IPS-NIHi11 (cell line): ENCODE data around the gene STRN3.
"Not testable (repeated sequence)": the region's sequence is repeated elsewhere in the genome, so short reads cannot be mapped to it uniquely, and the experiment has no call there.

Experiments
- DNase-seq: peaks from one replicate; pipeline ENCODE4 v3.0.0; 2012; ENCODE audit warnings: mixed read lengths, low spot score

STRN3 gene, protein sequence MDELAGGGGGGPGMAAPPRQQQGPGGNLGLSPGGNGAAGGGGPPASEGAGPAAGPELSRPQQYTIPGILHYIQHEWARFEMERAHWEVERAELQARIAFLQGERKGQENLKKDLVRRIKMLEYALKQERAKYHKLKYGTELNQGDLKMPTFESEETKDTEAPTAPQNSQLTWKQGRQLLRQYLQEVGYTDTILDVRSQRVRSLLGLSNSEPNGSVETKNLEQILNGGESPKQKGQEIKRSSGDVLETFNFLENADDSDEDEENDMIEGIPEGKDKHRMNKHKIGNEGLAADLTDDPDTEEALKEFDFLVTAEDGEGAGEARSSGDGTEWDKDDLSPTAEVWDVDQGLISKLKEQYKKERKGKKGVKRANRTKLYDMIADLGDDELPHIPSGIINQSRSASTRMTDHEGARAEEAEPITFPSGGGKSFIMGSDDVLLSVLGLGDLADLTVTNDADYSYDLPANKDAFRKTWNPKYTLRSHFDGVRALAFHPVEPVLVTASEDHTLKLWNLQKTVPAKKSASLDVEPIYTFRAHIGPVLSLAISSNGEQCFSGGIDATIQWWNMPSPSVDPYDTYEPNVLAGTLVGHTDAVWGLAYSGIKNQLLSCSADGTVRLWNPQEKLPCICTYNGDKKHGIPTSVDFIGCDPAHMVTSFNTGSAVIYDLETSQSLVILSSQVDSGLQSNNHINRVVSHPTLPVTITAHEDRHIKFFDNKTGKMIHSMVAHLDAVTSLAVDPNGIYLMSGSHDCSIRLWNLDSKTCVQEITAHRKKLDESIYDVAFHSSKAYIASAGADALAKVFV

DNA sequence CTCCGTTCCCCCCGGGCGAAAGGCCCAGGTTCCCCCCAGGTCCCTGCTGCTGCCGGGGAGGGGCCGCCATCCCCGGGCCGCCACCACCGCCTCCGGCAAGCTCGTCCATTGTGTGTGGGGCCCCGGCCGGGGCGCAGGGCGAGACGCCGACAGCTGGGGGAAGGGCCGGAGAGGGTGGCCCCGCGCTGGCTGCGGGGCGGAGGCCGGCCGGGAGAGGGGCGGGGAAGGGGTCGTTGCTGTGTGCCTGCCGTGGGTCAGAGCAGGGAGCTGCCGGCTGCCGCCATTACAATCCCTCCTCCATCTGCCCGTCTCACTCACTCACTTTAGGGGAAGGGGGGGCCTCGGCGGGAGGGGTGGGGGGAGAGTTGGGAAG lies at the start of gene STRN3:
Gene STRN3, minus strand, starts transcription at position 303 of the 373 bp plus-strand sequence. Its CDS starts 194 bp downstream, at position 109.
- no peak for DNase-seq

DNA sequence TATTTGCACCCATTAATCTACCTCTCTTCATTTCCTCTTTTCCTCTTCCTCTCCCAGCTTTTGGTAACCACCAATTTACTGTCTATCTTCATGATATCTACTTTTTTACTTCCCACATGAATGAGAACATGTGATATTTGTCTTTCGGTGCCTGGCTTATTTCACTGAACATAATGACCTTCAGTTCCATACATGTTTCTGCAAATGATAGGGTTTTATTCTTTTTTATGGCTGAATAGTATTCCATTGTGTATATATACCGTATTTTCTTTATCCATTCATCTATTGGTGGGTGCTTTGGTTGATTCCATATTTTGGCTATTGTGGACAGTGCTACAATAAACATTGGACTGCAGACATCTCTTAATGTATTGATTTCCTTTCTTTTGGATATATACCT lies 49.0 kb upstream of the STRN3 start:
- DNase-seq = no peak

DNA sequence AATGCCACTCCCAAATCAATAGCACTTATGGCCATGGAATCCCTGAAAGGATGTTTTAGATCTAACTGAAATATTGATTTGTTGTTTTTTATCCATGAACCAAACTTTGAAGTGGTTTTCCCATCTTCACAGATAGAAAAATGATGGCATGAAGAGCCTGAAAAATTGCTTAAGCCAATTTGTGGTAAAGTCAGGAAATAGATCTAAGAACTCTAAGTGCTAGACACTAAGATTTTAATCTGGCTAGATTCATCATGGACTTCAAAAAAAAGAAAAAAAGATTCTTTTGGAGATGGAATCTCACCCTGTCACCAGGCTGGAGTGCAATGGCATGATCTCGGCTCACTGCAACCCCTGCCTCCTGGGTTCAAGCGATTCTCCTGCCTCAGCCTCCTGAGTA lies 45.0 kb upstream of the STRN3 start:
- DNase-seq = no peak

DNA sequence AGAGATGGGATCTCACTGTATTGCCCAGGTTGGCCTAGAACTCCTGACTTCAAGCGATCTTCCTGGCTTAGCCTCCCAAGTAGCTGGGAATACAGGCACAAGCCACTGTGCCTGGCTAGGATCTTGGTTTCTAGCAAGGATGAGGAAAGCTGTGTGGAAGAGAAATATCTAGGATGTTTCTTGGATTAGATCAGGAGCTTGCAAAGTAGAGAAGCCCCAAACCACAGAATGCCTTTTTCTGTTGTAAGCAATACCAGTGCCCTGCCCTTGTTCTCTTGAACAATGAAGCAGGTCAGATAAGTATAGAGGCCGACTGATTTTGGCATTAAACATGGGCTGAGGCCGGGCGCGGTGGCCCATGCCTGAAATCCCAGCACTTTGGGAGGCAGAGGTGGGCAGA lies 44.3 kb upstream of the STRN3 start:
- DNase-seq = no peak

DNA sequence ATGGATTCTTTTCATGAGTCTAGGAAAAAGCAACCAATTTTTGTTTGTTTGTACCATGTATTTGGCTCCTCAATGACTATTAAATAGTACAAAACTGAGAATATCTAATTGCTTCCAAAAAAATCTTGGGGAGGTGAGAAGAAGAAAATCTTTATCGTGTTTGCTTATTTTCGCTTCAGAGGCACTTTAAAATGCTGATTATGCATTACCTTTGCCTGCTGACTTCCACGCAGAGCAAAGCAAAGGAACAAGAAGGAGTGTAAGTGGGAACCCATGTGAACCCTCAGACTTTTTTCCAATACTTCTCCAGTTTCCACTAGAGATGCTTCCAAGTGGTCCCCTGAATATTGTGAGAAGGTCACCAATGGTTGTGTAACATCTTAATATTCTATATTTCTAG lies 43.2 kb upstream of the STRN3 start:
- DNase-seq = no peak

DNA sequence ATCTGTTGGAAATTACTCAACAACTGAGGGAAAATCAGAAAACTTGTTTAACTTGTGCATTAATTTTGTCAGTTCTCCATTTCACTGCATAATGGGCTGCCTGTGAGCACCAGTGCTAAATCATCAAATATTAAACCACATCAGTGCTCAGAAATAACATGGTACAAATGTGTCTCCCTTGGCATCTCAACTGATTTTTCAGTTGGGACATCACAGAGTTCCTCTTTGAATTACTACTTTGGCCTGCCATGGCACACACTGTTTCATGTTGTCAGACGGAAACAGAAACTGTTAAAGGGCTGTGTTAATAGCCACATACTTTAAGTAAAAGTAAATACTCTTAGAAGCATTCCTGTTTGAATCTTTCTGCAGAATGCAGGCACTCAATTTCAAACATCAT lies 42.1 kb upstream of the STRN3 start:
- DNase-seq = no peak

DNA sequence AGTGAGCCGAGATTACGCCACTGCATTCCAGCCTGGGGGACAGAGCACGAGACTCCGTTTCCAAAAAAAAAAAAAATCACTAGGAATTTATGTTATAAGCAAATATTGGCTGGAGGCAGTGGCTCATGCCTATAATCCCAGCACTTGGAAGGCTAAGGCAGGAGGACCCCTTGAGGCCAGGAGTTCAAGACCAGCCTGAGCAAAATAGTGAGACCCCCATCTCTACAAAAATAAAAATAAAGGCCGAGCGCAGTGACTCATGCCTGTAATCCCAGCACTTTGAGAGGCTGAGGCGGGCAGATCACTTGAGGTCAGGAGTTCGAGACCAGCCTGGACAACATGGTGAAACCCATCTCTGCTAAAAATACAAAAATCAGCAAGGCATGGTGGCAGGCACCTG lies 36.7 kb upstream of the STRN3 start:
- DNase-seq = not testable (repeated sequence)

DNA sequence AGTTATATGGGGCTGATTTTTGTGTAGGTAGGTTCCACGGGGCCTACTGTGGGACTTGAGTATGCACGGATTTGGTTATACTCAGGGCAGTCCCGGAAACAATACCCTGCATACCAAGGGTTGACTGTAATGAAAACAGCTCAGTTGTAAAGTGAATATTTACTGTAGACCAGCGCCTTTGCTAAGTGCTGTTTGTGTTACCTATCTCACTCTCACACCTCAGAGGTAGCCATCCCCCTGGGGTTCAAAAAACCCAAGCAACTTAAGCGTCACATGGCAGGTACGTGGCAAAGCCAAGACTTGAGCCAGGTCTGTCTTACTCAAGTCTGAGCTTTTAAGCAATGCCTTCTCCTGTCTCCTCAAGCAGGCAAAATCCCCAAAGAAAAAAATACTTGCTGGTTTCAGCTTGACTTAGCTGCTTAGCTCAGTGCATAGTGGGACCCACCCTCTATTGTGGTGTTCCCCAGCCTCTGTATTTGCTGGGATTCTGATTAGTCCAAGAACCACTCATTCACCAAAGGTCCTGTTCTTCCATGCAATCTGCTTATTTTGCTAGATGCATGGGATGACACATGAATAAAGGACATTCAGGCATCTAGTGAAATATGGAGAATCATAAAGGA lies 34.2 kb upstream of the STRN3 start:
- DNase-seq = peak; percentile 26

DNA sequence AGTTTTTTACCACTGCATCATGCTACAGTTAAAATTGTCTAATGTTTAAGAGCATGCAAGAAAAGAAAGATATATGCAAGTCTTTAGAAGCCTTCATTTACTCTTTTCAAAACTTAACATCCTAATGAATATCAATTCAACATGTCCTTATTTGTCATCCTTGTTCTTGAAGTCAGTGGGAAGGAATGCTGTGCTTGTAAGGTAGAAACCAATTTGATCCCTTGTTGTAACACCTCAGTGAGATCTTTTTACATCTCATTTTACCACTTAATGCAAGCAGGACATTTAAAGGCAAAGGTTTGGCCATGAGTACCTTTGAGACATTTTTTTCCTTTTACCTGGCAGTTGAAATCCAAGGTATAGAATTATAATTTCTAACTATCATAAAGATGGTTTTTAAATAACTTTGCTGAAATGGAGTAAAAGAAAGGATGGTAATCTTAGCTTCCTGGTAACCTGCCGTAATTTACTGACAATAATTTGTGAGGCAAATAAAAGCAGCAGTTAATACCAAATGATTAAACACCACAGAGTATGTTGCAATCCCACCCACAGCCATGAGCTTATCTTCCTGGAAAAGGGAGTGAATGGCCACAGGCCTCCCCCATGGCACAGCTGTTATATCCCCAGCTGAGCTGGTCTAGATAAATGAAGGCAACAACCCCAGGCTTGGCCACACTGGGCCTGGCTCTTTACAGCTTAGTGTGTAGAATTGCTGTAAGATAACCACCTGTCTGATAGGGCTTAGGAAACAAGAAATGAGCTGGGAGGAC lies 33.2 kb upstream of the STRN3 start:
- DNase-seq = peak; percentile 31

DNA sequence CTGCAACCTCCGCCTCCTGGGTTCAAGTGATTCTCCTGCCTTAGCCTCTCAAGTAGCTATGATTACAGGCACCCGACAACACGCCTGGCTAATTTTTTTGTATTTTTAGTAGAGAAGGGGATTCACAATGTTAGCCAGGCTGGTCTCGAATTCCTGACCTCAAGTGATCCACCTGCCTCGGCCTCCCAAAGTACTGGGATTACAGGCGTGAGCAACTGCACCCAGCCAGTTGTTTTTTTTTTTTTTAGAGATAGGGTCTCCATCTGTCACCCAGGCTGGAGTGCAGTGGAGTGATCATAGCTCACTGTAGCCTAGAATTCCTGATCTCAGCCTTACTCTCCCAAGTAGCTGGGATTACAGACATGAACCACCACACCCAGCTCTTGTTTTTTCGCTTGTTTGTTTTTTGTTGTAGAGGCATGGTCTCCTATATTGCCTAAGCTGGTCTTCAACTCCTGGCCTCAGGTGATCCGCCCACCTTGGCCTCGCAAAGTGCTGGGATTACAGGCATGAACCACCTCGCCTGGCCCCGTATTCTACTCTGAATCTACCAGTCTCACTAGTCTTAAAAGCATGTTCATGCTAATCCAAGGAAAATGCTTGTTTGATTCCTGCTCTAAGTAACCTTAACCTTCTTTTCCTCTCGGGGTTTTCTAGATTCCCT lies 31.7 kb upstream of the STRN3 start:
- DNase-seq = no peak

DNA sequence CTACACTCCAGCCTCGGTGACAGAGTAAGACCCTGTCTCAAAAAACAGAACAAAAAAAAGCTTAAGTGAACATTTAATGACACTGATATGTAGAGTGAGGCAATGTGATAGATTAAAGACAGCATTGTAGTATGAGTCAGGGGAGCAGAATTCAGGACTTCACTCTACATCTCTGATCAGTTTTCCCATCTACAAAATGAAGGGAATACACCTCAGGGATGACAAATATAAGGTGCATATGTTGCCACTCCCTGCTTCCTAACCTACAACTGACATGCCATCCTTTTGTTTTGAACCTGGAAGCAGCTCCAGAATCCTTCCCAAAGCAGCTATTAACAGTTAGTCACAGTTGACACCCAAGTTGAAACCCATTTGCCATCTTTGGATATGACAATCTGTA lies 30.9 kb upstream of the STRN3 start:
- no peak for DNase-seq

DNA sequence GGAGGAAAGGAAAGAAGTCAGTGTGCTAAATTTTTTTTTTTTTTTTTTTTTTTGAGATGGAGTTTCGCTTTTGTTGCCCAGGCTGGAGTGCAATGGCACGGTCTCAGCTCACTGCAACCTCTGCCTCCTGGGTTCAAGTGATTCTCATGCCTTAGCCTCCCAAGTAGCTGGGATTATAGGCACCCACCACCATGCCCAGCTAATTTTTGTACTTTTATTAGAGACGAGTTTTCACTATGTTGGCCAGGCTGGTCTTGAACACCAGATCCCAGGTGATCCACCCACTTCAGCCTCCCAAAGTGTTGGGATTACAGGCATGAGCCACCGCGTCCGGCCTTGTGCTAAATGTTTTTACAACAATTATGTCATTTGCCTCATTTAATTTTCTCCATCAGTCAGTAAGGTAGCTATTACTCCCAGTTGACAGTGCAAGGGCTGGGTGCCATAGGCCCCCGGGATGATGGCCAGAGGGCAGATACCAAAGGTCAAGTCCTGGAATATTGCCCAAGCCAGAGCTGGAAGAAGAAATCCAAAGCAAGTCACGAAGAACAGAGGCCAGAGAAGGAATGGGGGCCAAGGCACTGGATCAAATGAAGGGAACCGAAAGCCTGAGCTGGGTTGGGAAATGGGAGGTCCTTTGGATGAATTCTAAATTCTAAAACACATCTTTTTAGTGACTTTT lies 26.9 kb upstream of the STRN3 start:
- DNase-seq = not testable (repeated sequence)

DNA sequence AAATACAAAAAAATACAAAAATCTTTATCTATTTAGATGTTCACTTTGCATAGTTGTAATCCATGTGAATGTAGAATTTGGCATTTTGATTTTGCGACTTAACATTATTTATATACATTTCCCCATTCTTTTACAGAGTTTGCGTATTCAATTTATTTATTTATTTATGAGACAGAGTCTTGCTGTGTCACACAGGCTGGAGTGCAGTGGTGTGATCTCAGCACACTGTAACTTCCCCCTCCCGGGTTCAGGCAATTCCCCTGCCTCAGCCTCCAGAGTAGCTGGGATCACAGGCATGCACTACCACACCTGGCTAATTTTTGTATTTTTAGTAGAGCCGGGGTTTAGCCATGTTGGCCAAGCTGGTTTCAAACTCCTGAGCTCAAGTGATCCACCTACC lies 25.3 kb upstream of the STRN3 start:
- no peak for DNase-seq

DNA sequence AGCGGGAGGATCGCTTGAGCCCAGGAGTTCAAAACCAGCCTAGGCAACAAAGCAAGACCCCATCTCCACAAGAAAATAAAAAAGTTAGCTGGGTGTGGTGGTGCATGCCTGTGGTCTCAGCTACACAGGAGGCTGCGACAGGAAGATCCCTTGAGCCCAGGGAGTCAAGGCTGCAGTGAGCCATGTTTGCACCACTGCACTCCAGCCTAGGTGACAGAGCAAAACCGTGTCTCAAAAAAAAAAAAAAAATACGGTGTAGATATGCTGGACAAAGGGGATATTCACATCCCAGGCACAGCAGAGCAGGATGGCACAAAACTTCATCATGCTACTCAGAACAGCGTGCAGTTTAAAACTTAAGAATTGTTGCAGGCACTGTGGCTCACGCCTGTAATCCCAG lies 24.8 kb upstream of the STRN3 start:
- no peak for DNase-seq

DNA sequence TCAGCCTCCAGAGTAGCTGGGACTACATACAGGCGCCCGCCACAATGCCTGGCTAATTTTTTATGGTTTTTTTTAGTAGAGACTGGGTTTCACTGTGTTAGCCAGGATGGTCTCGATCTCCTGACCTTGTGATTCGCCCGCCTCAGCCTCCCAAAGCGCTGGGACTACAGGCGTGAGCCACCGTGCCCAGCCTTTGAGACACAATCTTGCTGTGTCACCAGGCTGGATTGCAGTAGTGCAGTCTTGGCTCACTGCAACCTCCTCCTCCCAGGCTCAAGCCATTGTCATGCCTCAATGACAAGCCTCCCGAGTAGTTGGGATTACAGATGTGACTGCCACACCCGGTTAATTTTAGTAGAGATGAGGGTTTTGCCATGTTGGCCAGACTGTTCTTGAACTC lies 21.3 kb upstream of the STRN3 start:
- no peak for DNase-seq

DNA sequence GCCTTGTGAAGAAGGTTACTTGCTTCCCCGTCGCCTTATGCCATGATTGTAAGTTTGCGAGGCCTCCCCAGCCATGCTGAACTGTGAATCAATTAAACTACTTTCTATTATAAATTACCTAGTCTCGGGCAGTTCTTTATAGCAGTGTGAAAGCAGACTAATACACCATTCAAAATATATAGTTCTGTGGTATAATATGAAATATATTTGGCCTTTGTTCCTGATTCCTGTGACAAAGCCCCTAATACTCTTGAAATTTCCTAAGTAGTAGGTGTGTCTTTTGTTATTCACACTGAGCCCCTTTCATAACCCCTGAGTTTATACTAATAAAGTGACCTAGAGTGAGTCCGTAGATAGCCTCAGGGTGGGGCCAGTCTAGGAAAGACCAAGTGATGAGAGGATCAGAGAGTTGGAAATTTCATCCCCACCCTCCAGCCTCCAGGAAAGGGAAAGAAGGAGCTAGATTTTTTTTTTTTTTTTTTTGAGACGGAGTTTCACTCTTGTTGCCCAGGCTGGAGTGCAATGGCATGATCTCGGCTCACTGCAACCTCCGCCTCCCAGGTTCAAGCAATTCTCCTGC lies 19.4 kb upstream of the STRN3 start:
- no peak for DNase-seq

DNA sequence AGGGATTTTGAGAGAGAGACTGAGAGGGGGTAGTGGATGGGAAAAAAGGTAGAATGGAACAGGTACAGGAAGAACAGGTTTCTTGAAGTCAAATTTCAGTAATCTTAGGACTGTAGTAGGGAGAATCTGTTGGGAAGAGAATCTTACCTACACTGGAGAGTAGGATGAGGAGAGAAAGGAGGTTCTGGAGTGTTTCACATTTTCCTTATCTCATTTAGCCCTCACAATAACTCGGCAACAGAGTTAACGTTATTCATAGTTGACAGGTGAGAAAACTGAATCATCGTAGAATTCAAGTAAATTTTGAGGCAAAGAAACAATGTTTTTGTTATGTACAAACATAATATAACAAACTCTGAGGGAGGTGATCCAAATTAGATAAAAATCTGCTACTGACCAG lies 17.2 kb upstream of the STRN3 start:
- DNase-seq = no peak

DNA sequence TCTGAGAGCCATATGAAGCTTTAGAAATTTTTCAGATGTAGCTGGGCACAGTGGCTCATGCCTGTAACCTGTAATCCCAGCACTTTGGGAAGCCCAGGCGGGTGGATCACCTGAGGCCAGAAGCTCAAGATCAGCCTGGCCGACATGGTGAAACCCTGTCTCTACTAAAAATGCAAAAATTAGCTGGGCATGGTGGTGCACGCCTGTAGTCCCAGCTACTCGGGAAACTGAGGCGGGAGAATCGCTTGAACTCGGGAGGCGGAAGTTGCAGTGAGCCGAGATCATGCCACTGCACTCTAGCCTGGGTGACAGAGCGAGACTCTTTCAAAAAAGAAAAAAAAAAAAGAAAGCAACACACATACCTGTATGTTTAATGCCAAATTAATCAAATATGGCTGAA lies 16.7 kb upstream of the STRN3 start:
- not testable (repeated sequence) for DNase-seq

DNA sequence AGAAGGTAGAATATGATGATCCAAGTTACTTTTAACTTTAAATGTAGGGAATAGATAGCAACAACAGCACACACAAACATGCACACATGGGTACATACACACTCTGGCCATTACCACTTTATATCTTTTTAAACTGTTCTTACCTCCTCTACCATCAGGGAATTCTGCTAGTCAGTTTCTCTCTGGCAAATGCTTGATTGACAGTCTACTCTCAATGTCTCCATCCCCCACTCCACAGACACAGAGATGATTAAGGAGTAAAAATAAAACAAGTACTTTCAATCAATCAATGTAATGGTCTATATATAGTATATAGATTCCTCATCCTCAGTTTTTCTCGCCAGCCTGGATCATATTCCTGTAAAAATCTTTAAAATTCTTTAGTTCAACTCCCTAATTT lies 16.1 kb upstream of the STRN3 start:
- no peak for DNase-seq

DNA sequence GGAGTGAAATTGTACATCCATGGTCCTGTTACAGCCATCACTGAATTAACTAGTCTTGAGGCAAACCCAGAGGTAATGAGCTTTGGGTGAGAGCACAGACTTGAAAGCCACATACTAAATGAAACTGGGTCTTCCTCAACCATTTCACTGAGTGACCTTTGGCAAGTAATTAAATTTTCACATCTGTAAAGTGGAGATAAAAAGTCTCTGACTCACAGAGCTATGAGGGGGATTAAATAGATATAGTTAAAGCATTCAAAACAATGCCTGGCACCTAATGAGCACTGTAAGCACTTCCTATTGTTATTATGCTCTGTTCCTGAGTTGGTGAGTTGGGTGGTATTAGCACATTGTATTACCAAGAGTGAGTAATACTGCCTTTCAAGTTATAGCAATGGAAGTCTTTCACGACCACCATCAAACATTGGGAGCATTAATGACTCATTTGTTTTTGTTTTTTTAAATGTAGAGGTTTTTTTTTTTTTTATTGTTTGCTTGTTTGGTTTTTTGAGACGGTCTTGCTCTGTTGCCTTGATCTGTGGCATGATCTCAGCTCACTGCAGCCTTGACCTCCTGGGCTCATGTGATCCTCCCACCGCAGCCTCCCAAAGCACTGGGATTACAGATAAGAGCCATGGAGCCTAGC lies 12.5 kb upstream of the STRN3 start:
- no peak for DNase-seq
